Measurements from ENCODE around the gene MIEF1. TPM values are rescaled to one million over a fixed set of nuclear protein-coding genes. Genes with fewer than 3 reads are reported as not detected.

The MIEF1 gene
- total RNA-seq, 2 experiments from 2014 or later = 48.2 to 51.1 TPM

GRCh38 chr22:39474351-39475111, 27.6 kb upstream of the MIEF1 start:
- ChIA-PET POLR2A (no interaction called here), CTCF (no interaction called here)
- peaks cover 13% of the 10 kb centered on the region for H3K4me1 Mint-ChIP-seq (ENCODE audit: low read depth)
- DNase-seq = no peak
- intact Hi-C loops (cut with micrococcal nuclease) = no loop called here
- no peak for ATAC-seq
- no peak overlapping the region for H3K27ac Mint-ChIP-seq
- H3K36me3 Mint-ChIP-seq (ENCODE audit: low read depth) = no peaks in the 10 kb centered on the region
- no peak for TF ChIP-seq CTCF (IDR thresholded peaks at IDR 0.05)
- H3K9me3 Mint-ChIP-seq = no peaks in the 10 kb centered on the region
- H3K4me3 Mint-ChIP-seq = no peak overlapping the region
- H3K27me3 Mint-ChIP-seq = no peaks in the 10 kb centered on the region

- ChIA-PET CTCF (no interaction called here), POLR2A (no interaction called here)
- no peaks in the 10 kb centered on the region for H3K27me3 Mint-ChIP-seq
- no peaks in the 10 kb centered on the region for H3K9me3 Mint-ChIP-seq
- H3K36me3 Mint-ChIP-seq (ENCODE audit: low read depth) = no peaks in the 10 kb centered on the region
- H3K4me1 Mint-ChIP-seq (ENCODE audit: low read depth) = peaks cover 13% of the 10 kb centered on the region
- no peak for DNase-seq
- H3K4me3 Mint-ChIP-seq = no peak overlapping the region
- ATAC-seq = no peak
- no peak for TF ChIP-seq CTCF (IDR thresholded peaks at IDR 0.05)
- H3K27ac Mint-ChIP-seq = no peak overlapping the region
- intact Hi-C loops (cut with micrococcal nuclease) = no loop called here
Observed at GRCh38 chr22:39475337-39475736, 26.8 kb upstream of the MIEF1 start.

- Mint-ChIP-seq H3K4me1 (ENCODE audit: low read depth) (peaks cover 12% of the 10 kb centered on the region), H3K36me3 (ENCODE audit: low read depth) (no peaks in the 10 kb centered on the region), H3K27me3 (no peaks in the 10 kb centered on the region), H3K27ac (no peak overlapping the region), H3K4me3 (no peak overlapping the region), H3K9me3 (no peaks in the 10 kb centered on the region)
- DNase-seq (no peak), ATAC-seq (no peak)
- no peak for TF ChIP-seq CTCF (IDR thresholded peaks at IDR 0.05)
- CTCF ChIA-PET = interaction anchor here (0.7 to 0.9 kb wide), 2 partner anchors 15 to 18 kb away, joined by 3 to 4 read pairs; no protein-coding TSS in a partner anchor
- intact Hi-C loops (cut with micrococcal nuclease) = no loop called here
- POLR2A ChIA-PET = no interaction called here
Observed at GRCh38 chr22:39475902-39476301, 26.2 kb upstream of the MIEF1 start.

- intact Hi-C loops (cut with micrococcal nuclease) = no loop called here
- H3K9me3 Mint-ChIP-seq = no peaks in the 10 kb centered on the region
- no peak for TF ChIP-seq CTCF (IDR thresholded peaks at IDR 0.05)
- no peaks in the 10 kb centered on the region for H3K36me3 Mint-ChIP-seq (ENCODE audit: low read depth)
- no peaks in the 10 kb centered on the region for H3K27me3 Mint-ChIP-seq
- H3K27ac Mint-ChIP-seq = no peak overlapping the region
- ChIA-PET POLR2A (no interaction called here), CTCF (interaction anchor here (0.9 kb wide), 1 partner anchor 17 kb away, joined by 4 read pairs; no protein-coding TSS in a partner anchor)
- DNase-seq = no peak
- H3K4me3 Mint-ChIP-seq = no peak overlapping the region
- peaks cover 7% of the 10 kb centered on the region for H3K4me1 Mint-ChIP-seq (ENCODE audit: low read depth)
- ATAC-seq = no peak
Observed at GRCh38 chr22:39476664-39477063, 25.4 kb upstream of the MIEF1 start.

GRCh38 chr22:39477542-39477941, 24.5 kb upstream of the MIEF1 start:
- intact Hi-C loops (cut with micrococcal nuclease) = no loop called here
- no peaks in the 10 kb centered on the region for H3K36me3 Mint-ChIP-seq (ENCODE audit: low read depth)
- peaks cover under 1% of the 10 kb centered on the region for H3K4me1 Mint-ChIP-seq (ENCODE audit: low read depth)
- no peak overlapping the region for H3K27ac Mint-ChIP-seq
- ATAC-seq = no peak
- H3K4me3 Mint-ChIP-seq = no peak overlapping the region
- CTCF ChIA-PET = no interaction called here
- no peak for TF ChIP-seq CTCF (IDR thresholded peaks at IDR 0.05)
- H3K9me3 Mint-ChIP-seq = no peaks in the 10 kb centered on the region
- no peak for DNase-seq
- POLR2A ChIA-PET = no interaction called here
- H3K27me3 Mint-ChIP-seq = no peaks in the 10 kb centered on the region

Data from activated CD8-positive, alpha-beta T cell treated with anti-CD3 and anti-CD28 coated beads for 36 hours (primary cell).